ENCODE measurements around the gene KLHL40. TPM values are rescaled to one million over a fixed set of nuclear protein-coding genes. Genes with fewer than 3 reads are reported as not detected.

The KLHL40 gene
- total and polyA plus RNA-seq, 9 of the 15 experiments (the other 6 are each of a cell fraction or from before 2014, with no cell fraction given) = not detected

DNA sequence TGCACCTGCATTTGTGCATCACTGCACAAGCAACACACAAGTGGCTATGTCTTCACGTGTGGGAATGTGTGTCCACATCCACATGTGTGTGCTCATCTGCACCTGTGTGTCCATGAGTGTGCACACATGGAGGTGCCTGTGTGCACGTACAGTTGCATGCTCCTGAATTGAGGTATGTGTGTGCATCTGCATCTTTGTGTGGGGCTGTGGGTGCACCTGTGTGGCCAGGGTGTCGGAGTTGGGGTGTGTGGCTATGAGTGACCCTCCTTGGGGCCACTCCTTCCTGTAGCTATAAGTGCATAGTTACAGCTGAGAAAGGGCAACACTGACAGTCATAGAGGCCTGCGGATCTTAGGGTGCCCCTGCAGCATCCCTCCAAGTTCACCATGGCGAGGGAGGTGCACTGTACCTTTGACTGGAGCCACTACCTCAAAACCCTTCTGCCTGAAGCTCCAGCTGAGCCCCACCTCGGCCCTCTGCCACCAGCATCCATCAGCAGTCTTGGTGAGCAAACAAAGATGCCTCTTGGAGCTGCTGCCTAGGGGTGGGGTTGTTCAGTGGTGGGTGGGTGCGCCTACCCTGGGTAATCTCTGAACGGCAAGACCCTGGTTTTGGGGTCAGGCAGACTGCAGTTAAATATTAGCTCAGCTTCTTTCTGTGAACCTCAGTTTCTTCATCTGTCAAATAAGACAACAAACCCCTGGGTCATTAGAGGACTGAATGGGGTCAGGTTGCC, 22.5 kb downstream of the KLHL40 start:
- in situ Hi-C loops (cut with MboI) (no loop called here), intact Hi-C loops (cut with micrococcal nuclease) (no loop called here)
- TF ChIP-seq SNIP1 (IDR thresholded peaks at IDR 0.05; ENCODE audit: low read depth) = no peak
- TF ChIP-seq EZH2 (IDR thresholded peaks at IDR 0.05; ENCODE audit: borderline replicate concordance, low read depth, low read length) = no peak
- TF ChIP-seq CSDE1 (IDR thresholded peaks at IDR 0.05) = no peak
- TF ChIP-seq POLR2H (tag; IDR thresholded peaks at IDR 0.05; ENCODE audit: low read depth) = no peak
- TF ChIP-seq GATAD2A (IDR thresholded peaks at IDR 0.05) = no peak
- TF ChIP-seq SAFB (IDR thresholded peaks at IDR 0.05; ENCODE audit: borderline replicate concordance, low read depth, low read length) = no peak
- TF ChIP-seq TSC22D4 (tag; IDR thresholded peaks at IDR 0.05) = no peak
- no peak for TF ChIP-seq ZNF253 (CRISPR knock-in tag; conservative IDR thresholded peaks at IDR 0.05)
- no peak for TF ChIP-seq HNRNPUL1 (IDR thresholded peaks at IDR 0.05; ENCODE audit: low read length)
- TF ChIP-seq, protein P1, sequence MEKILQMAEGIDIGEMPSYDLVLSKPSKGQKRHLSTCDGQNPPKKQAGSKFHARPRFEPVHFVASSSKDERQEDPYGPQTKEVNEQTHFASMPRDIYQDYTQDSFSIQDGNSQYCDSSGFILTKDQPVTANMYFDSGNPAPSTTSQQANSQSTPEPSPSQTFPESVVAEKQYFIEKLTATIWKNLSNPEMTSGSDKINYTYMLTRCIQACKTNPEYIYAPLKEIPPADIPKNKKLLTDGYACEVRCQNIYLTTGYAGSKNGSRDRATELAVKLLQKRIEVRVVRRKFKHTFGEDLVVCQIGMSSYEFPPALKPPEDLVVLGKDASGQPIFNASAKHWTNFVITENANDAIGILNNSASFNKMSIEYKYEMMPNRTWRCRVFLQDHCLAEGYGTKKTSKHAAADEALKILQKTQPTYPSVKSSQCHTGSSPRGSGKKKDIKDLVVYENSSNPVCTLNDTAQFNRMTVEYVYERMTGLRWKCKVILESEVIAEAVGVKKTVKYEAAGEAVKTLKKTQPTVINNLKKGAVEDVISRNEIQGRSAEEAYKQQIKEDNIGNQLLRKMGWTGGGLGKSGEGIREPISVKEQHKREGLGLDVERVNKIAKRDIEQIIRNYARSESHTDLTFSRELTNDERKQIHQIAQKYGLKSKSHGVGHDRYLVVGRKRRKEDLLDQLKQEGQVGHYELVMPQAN (IDR thresholded peaks at IDR 0.05; ENCODE audit: borderline replicate concordance) = no peak
- TF ChIP-seq ZFP1 (CRISPR knock-in tag; IDR thresholded peaks at IDR 0.05) = no peak
- no peak for TF ChIP-seq ZNF589 (CRISPR knock-in tag; IDR thresholded peaks at IDR 0.05; ENCODE audit: low read depth)
- TF ChIP-seq KHSRP (IDR thresholded peaks at IDR 0.05) = no peak
- no peak for TF ChIP-seq E2F3 (CRISPR knock-in tag; IDR thresholded peaks at IDR 0.05)
- no peak for TF ChIP-seq NBN (IDR thresholded peaks at IDR 0.05; ENCODE audit: low read depth)
- no peak for TF ChIP-seq PRPF4 (IDR thresholded peaks at IDR 0.05; ENCODE audit: insufficient read depth, low read depth, low read length, poor library complexity, severe bottlenecking)
- ChIA-PET CTCF (ENCODE audit: low intra/inter-chr PET ratio) (no interaction called here), POLR2A (interaction anchor here (0.6 to 0.7 kb wide), 2 partner anchors 23 to 556 kb away, joined by 3 to 4 read pairs; partner anchors contain the start of gene KLHL40)
- ATAC-seq (no peak), DNase-seq (ENCODE audit: extremely low read depth in 1 of 4, low spot score in 3 of 4) (no peak), FAIRE-seq (no peak)
- Histone ChIP-seq H3K36me3 (ENCODE audit: control insufficient read depth, insufficient read depth, low read length) (no peaks in the 10 kb centered on the region), H2AFZ (ENCODE audit: low read depth, low read length) (no peak overlapping the region), H4K20me1 (replicated peaks; ENCODE audit: control insufficient read depth, insufficient read depth, low read length) (peaks cover 12% of the 10 kb centered on the region; the same call in 1 of the 2 replicates), H3K9me1 (ENCODE audit: control insufficient read depth, insufficient read depth, low read length) (peaks cover 5% of the 10 kb centered on the region), H3K27ac (ENCODE audit: extremely low read depth, low read depth, low read length) (no peak overlapping the region), H3K27me3 (ENCODE audit: control insufficient read depth in 2 of 2, insufficient read depth in 2 of 2, low read length in 2 of 2) (peaks cover 27 to 58% of the 10 kb centered on the region in 2 experiments; a peak in 4 of 5 replicates), H3K9me3 (replicated peaks; ENCODE audit: control insufficient read depth, insufficient read depth, low read depth, low read length) (no peaks in the 10 kb centered on the region), H3K79me2 (ENCODE audit: control insufficient read depth, insufficient read depth, low read length) (no peaks in the 10 kb centered on the region), H3K9ac (ENCODE audit: insufficient read depth in 1 of 2, low read depth in 2 of 2, low read length in 2 of 2) (no peak overlapping the region), H3K4me3 (no peak overlapping the region), H3K4me2 (ENCODE audit: insufficient read depth, low read length) (no peak overlapping the region), H3K4me1 (replicated peaks in 1 of 2; ENCODE audit: control insufficient read depth in 2 of 2, insufficient read depth in 2 of 2, low read length in 2 of 2) (0 out of 5 replicates have a peak, but pooled peaks cover 0 to 4% of the 10 kb centered on the region in 2 experiments)
- 0% methylated on average over 8 of the region's 8 CpGs for WGBS (ENCODE audit: insufficient coverage, low coverage, missing lambda C conversion rate)
- no TSS peak for BruUV-seq (replicated peaks)
